Heart right ventricle (tissue), 16 donors: ENCODE results near the gene DIP2C. TPM values are rescaled to one million over a fixed set of nuclear protein-coding genes. Genes with fewer than 3 reads are reported as not detected.
A peak's percentile ranks its signal among the peaks of the same experiment; 100 is the strongest.

Experiments used
- ATAC-seq, 8 donors: fragments of 200-7000 bp; cut with Tn5 transposase; one replicate each; pipeline ENCODE4 v1.9.1; 2020; ENCODE audit warnings: mild to moderate bottlenecking in 8 of 8, moderate library complexity in 8 of 8, moderate number of reproducible peaks in 1 of 8
- DNase-seq, 2 donors: peaks; one replicate each; pipeline ENCODE4 v3.0.0-alpha.2; 2020
- H3K27ac ChIP-seq, 10 donors: fragments of 200-600 bp; sonication (generic) in 2 of 10; one replicate each; pipeline versions ENCODE4 v1.5.0 to v1.8.0; 2020 to 2022; ENCODE audit warnings: mild to moderate bottlenecking in 3 of 10
- H3K27me3 ChIP-seq, 7 donors: fragments of 200-600 bp; one replicate each; pipeline ENCODE4 v1.8.0; 2021 to 2022; ENCODE audit warnings: mild to moderate bottlenecking in 2 of 7
- H3K36me3 ChIP-seq, 9 donors: fragments of 200-600 bp; sonication (generic) in 1 of 9; one replicate each; pipeline versions ENCODE4 v1.5.0 to v1.8.0; 2020 to 2022; ENCODE audit warnings: mild to moderate bottlenecking in 2 of 9
- H3K4me1 ChIP-seq, 9 donors: fragments of 200-600 bp; sonication (generic) in 1 of 9; one replicate each; pipeline versions ENCODE4 v1.5.0 to v1.8.0; 2020 to 2022; ENCODE audit warnings: mild to moderate bottlenecking in 4 of 9
- H3K4me3 ChIP-seq, 10 donors: fragments of 200-600 bp; sonication (generic) in 2 of 10; one replicate each; pipeline versions ENCODE4 v1.5.0 to v1.8.0; 2020 to 2022; ENCODE audit warnings: mild to moderate bottlenecking in 7 of 10, moderate library complexity in 2 of 10
- H3K9me3 ChIP-seq, 11 donors: fragments of 200-600 bp in 10 of 11; sonication (generic) in 2 of 11; one replicate each; pipeline versions ENCODE4 v1.5.0 to v1.8.0; 2013 to 2022; ENCODE audit warnings: mild to moderate bottlenecking in 2 of 11, control low read depth in 1 of 11, moderate library complexity in 1 of 11
- CTCF ChIP-seq, 9 donors: fragments of 200-600 bp; sonication (generic) in 2 of 9; IDR thresholded peaks; one replicate each; pipeline versions ENCODE4 v1.5.0 to v1.8.0; 2021 to 2022; ENCODE audit warnings: antibody characterized with exemption in 9 of 9, mild to moderate bottlenecking in 5 of 9, moderate library complexity in 1 of 9
- WGBS, 2 donors: extraction: QIAGEN DNeasy Blood & Tissue Kit; methylation state at CpG; one replicate each; pipeline ENCODE4 v1.1.7; 2013; ENCODE audit warnings: inconsistent platforms in 1 of 2; 5-methylcytosine and 5-hydroxymethylcytosine counted together
- intact Hi-C, 10 donors: fragments of 100-400 bp; cut with DNase I; formaldehyde crosslinking; loops; one replicate each; pipeline versions ENCODE4 v1.11.1 to v1.14.2; 2022
- polyA plus RNA-seq, 2 donors: library from polyadenylated mRNA; stranded (reverse); fragments of 200-250 nt; gene quantifications; one replicate each; pipeline ENCODE4 v1.2.3, GENCODE V29; 2013
- total RNA-seq, 10 donors: library from RNA; stranded (reverse); fragmentation: NEBNext Ultra II Directional in 3 of 10; extraction: Animal tissue kit (Norgen Biotek cat#: 25700) in 3 of 10; gene quantifications; one replicate each; pipeline versions ENCODE4 v1.2.1 to v1.2.4, GENCODE V29; 2021 to 2023
- donor health status: Arrhythmogenic right ventricular cardiomyopathy.
- donor health status: ischemic (EF 13 %, LVEDD 7.1; RV severe dilation, severe dysfunction).
- donor health status: healthy with polysubstance abuse.
- donor health status: DM: no; HTN: yes; CAD: no.
- donor health status: DM: no; HTN: no; CAD: no.
- donor health status: ischemic (EF 25% LVEDD 6.9; RV normal size, moderate dysfunction).
- donor health status: ischemic (EF 25% LVEDD 5.7; RV mildly dilated, moderate dysfunction).
- donor health status: healthy.
- donor health status: DM: yes; HTN: yes; CAD: no.
- donor health status: Ischemic cardiomyopathy.
- donor health status: ischemic (EF 35%, LVEDD 5.7; RV mildly dilated, moderate dysfunction).
- donor health status: nonischemic (EF 11% LVEDD 7.7; RV severe dilation, severe dysfunction).
- donor health status: DM: yes; HTN: yes; CAD: no.
- donor health status: PGD.
- donor health status: ischemic (EF 29% LVEDD 5.4; RV normal size, mild dysfunction).
- donor health status: nonischemic (EF 23%, LVEDD 6.1; RV moderate dilation, normal function).

DIP2C gene
- total and polyA plus RNA-seq, 12 donors = 7.1 to 48.2 (median 33.7) TPM

GRCh38 chr10:244227-244626 is 445.2 kb downstream of the DIP2C start:
- Histone ChIP-seq H3K27me3 (no peaks in the 10 kb centered on the region), H3K36me3 (peaks cover 0 to 100% (median 26%) of the 10 kb centered on the region in 9 donors), H3K27ac (no peak overlapping the region), H3K4me3 (no peak overlapping the region), H3K9me3 (no peaks in the 10 kb centered on the region), H3K4me1 (peaks cover 0 to 10% (median 0%) of the 10 kb centered on the region in 9 donors)
- intact Hi-C loops = no loop called here
- no peak for TF ChIP-seq CTCF (IDR thresholded peaks at IDR 0.05)
- no peak for ATAC-seq
- DNase-seq = no peak
- WGBS, 2 donors = 89 to 92% methylated on average over 7 of the region's 7 CpGs

GRCh38 chr10:241966-242643 is 447.4 kb downstream of the DIP2C start:
- no peaks in the 10 kb centered on the region for H3K9me3 ChIP-seq
- H3K36me3 ChIP-seq = peaks cover 0 to 97% (median 18%) of the 10 kb centered on the region in 9 donors
- no peak overlapping the region for H3K27ac ChIP-seq
- H3K27me3 ChIP-seq = no peaks in the 10 kb centered on the region
- WGBS, 2 donors = 89 to 90% methylated on average over 9 of the region's 9 CpGs
- ATAC-seq (no peak), DNase-seq (no peak)
- TF ChIP-seq CTCF (IDR thresholded peaks at IDR 0.05) = no peak
- H3K4me1 ChIP-seq = peaks cover 0 to 10% (median 0%) of the 10 kb centered on the region in 9 donors
- no peak overlapping the region for H3K4me3 ChIP-seq
- intact Hi-C loops = no loop called here

- DNase-seq (no peak), ATAC-seq (peak in 6 of 8 donors; percentile 23 to 65 (median 48))
- H3K9me3 ChIP-seq = no peaks in the 10 kb centered on the region
- H3K36me3 ChIP-seq = peaks cover 0 to 97% (median 17%) of the 10 kb centered on the region in 9 donors
- peaks cover 0 to 10% (median 0%) of the 10 kb centered on the region in 9 donors for H3K4me1 ChIP-seq
- WGBS, 2 donors = 73 to 79% methylated on average over 6 of the region's 6 CpGs
- TF ChIP-seq CTCF (IDR thresholded peaks at IDR 0.05) = no peak
- H3K27ac ChIP-seq = peak overlapping the region in 2 of 10 donors; percentile 9 to 22
- no peak overlapping the region for H3K4me3 ChIP-seq
- intact Hi-C loops = no loop called here
- no peaks in the 10 kb centered on the region for H3K27me3 ChIP-seq
Measured at GRCh38 chr10:241451-241850, 448.0 kb downstream of the DIP2C start.

- TF ChIP-seq CTCF (IDR thresholded peaks at IDR 0.05) = no peak
- Histone ChIP-seq H3K4me1 (peaks cover 0 to 18% (median 4%) of the 10 kb centered on the region in 9 donors), H3K27me3 (no peaks in the 10 kb centered on the region), H3K9me3 (no peaks in the 10 kb centered on the region), H3K36me3 (peaks cover 0 to 80% (median 17%) of the 10 kb centered on the region in 9 donors), H3K27ac (no peak overlapping the region), H3K4me3 (no peak overlapping the region)
- WGBS, 2 donors = 95 to 97% methylated on average over 6 of the region's 6 CpGs
- intact Hi-C loops = no loop called here
- ATAC-seq (no peak), DNase-seq (no peak)
Measured at GRCh38 chr10:239109-239508, 450.4 kb downstream of the DIP2C start.
